MM.1S (cell line): ENCODE measurements around the gene APOM.

ENCODE experiments used
- EZH2 ChIP-seq: fragments of 300-600 bp; sonication (generic); optimal IDR thresholded peaks from 2 replicates; pipeline ENCODE3; 2017; ENCODE audit warnings: low read depth, mild to moderate bottlenecking, antibody characterized with exemption, low read length, mixed read lengths
- EZH2phosphoT487 ChIP-seq: fragments of 300-600 bp; sonication (generic); IDR thresholded peaks from 2 replicates; pipeline ENCODE4 v1.6.1; 2018; ENCODE audit warnings: antibody characterized with exemption, low read length
- TF ChIP-seq, protein P1 (sequence below): fragments of 300-600 bp; sonication (generic); IDR thresholded peaks from 2 replicates; pipeline ENCODE4 v1.5.1; 2016; ENCODE audit warnings: antibody characterized with exemption, low read length, mixed read lengths

DNA sequence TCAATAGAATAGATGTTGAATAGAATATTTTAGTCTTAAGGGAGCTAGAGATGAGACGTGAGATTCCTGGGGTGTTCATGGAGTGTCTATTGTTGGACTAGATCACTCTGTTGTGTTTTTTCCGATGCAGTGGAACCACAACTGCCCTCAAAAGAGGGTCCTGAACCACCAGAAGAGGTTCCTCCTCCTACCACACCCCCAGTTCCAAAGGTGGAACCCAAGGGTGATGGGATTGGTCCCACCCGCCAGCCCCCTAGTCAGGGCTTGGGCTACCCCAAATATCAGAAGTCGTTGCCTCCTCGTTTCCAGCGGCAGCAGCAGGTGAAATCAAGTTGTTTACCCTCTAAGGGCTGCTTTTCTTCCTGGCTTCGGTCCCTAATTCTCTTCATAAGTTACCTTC is 26.7 kb upstream of the APOM start:
- TF ChIP-seq, protein P1, sequence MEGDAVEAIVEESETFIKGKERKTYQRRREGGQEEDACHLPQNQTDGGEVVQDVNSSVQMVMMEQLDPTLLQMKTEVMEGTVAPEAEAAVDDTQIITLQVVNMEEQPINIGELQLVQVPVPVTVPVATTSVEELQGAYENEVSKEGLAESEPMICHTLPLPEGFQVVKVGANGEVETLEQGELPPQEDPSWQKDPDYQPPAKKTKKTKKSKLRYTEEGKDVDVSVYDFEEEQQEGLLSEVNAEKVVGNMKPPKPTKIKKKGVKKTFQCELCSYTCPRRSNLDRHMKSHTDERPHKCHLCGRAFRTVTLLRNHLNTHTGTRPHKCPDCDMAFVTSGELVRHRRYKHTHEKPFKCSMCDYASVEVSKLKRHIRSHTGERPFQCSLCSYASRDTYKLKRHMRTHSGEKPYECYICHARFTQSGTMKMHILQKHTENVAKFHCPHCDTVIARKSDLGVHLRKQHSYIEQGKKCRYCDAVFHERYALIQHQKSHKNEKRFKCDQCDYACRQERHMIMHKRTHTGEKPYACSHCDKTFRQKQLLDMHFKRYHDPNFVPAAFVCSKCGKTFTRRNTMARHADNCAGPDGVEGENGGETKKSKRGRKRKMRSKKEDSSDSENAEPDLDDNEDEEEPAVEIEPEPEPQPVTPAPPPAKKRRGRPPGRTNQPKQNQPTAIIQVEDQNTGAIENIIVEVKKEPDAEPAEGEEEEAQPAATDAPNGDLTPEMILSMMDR: no peak
- TF ChIP-seq EZH2: no peak
- TF ChIP-seq EZH2phosphoT487: no peak
